Mammary epithelial cell (primary cell): ENCODE measurements around the gene OR2T4.

Source experiments
- CTCF ChIP-seq, 2 donors: IDR thresholded peaks in 1 of 2; conservative IDR thresholded peaks in 1 of 2; 2 replicates each; pipeline ENCODE4 v1.5.1; 2011 to 2012; ENCODE audit warnings: inconsistent platforms in 2 of 2, low read length in 2 of 2, mild to moderate bottlenecking in 2 of 2, control low read depth in 1 of 2, low read depth in 1 of 2; ENCODE audit not compliant: insufficient read depth in 1 of 2; ENCODE audit errors: extremely low read depth in 1 of 2
- EZH2 ChIP-seq: IDR thresholded peaks from 2 replicates; pipeline ENCODE4 v1.6.1; 2012; ENCODE audit warnings: low read length, inconsistent platforms, borderline replicate concordance

DNA sequence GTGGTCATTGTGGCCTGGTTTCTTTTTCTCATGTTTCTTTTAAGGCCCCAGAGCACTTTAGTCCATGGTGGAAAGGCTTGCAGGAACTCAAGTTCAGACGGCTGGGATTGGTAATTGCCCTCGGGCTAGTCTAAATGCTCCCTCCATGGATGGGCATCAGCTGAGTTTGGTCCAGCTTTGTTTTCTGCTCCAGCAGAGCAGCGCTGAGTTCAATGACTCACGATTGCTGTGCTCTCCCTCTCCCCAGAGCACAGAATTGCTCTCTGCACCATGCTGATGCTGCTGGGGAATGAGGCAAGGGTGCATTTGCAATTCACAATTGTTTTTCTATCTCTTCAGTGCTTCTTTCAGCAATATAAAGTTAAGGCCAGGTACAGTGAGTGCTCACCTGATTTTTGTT is 12.3 kb downstream of the OR2T4 start:
- no peak for TF ChIP-seq CTCF (conservative IDR thresholded peaks at IDR 0.05 in 1 of 2, IDR thresholded peaks at IDR 0.05 in 1 of 2; ENCODE audit: extremely low read depth in 1 of 2, insufficient read depth in 1 of 2, low read depth in 1 of 2, low read length in 2 of 2)
- no peak for TF ChIP-seq EZH2
